Measurements from ENCODE around the gene LRRC75A. TPM values are rescaled to one million over a fixed set of nuclear protein-coding genes. Genes with fewer than 3 reads are reported as not detected.

LRRC75A gene
- total and polyA plus RNA-seq, 2 of the 8 experiments (the other 6 are each of a cell fraction or from before 2014, with no cell fraction given): 9.7 to 9.9 TPM

DNA sequence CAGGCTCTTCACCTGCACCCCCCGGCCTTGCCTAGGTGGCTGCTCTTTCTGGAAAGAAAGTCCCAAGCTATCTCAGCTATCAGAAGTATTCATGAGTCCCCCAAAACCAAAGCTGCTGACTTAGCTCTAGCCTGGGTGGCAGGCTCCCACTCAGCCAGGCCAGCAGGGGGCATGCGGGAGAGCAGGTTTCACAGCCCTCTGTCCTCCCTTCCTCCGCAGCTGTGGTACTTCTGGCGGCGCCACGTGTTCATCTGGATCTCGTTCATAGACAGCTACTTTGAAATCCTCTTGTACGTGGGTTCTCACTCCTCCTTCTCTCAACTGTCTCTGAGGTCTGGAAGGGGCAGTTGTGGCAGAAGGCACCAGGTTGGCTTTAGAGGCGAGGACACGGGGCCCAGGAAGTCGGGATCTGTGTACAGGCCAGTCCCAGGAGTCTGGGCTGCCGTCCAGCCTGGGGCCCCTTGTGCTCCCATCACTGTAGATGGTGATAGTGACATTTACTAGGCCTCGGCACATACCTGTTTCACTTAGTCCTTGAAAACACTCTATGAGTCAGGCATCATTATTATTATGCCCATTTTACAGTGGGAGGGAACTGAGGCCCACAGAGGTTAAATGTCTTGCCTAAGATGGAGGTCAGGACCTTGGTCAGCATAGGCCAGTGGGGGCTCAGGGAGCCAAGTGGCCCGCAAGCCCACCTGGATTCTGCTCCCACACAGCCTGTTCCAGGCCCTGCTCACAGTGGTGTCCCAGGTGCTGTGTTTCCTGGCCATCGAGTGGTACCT lies 63.7 kb downstream of the LRRC75A start (continued):
- TF ChIP-seq MAFK (IDR thresholded peaks at IDR 0.05; ENCODE audit: low read depth, low read length): peak; percentile 56; the same call in 1 of the 2 replicates
- TF ChIP-seq, protein P1, sequence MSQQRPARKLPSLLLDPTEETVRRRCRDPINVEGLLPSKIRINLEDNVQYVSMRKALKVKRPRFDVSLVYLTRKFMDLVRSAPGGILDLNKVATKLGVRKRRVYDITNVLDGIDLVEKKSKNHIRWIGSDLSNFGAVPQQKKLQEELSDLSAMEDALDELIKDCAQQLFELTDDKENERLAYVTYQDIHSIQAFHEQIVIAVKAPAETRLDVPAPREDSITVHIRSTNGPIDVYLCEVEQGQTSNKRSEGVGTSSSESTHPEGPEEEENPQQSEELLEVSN (IDR thresholded peaks at IDR 0.05): peak; percentile 64; the same call in 1 of the 2 replicates
- TF ChIP-seq, protein P2, sequence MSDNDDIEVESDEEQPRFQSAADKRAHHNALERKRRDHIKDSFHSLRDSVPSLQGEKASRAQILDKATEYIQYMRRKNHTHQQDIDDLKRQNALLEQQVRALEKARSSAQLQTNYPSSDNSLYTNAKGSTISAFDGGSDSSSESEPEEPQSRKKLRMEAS (IDR thresholded peaks at IDR 0.05): peak; percentile 88
- no peak for TF ChIP-seq SUZ12 (IDR thresholded peaks at IDR 0.05; ENCODE audit: low read length)
- TF ChIP-seq, protein P3, sequence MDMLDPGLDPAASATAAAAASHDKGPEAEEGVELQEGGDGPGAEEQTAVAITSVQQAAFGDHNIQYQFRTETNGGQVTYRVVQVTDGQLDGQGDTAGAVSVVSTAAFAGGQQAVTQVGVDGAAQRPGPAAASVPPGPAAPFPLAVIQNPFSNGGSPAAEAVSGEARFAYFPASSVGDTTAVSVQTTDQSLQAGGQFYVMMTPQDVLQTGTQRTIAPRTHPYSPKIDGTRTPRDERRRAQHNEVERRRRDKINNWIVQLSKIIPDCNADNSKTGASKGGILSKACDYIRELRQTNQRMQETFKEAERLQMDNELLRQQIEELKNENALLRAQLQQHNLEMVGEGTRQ (IDR thresholded peaks at IDR 0.05; ENCODE audit: low read length): peak; percentile 44; the same call in 1 of the 2 replicates
- no peak for TF ChIP-seq TEAD4 (IDR thresholded peaks at IDR 0.05; ENCODE audit: low read depth, low read length)

Measured in H1 (cell line).